GM12801 (cell line): ENCODE data around the gene RNASEH2C.

ENCODE experiments used
- CTCF ChIP-seq: IDR thresholded peaks from one replicate; pipeline ENCODE4 v1.5.1; 2011; ENCODE audit warnings: control low read depth; ENCODE audit not compliant: insufficient read length; ENCODE audit errors: extremely low read depth

The RNASEH2C gene

GRCh38 chr11:65714433-65714832 lies 6.2 kb downstream of the RNASEH2C start:
- no peak for TF ChIP-seq CTCF

GRCh38 chr11:65713212-65713969 lies 7.2 kb downstream of the RNASEH2C start:
- no peak for TF ChIP-seq CTCF

GRCh38 chr11:65712633-65713076 lies 7.9 kb downstream of the RNASEH2C start:
- TF ChIP-seq CTCF, result no peak

- TF ChIP-seq CTCF, result peak; percentile 68
Observed at GRCh38 chr11:65711785-65712632, 8.6 kb downstream of the RNASEH2C start, which contains the start of gene KAT5. KAT5 (plus strand) TSS chr11:65712252; CDS start chr11:65712268, 16 bp downstream.

- no peak for TF ChIP-seq CTCF
Observed at GRCh38 chr11:65710421-65710820, 10.2 kb downstream of the RNASEH2C start.

- TF ChIP-seq CTCF, result no peak
Observed at GRCh38 chr11:65709661-65710060, 10.9 kb downstream of the RNASEH2C start.

GRCh38 chr11:65708451-65708850 lies 12.1 kb downstream of the RNASEH2C start:
- TF ChIP-seq CTCF, result no peak
